Chondrocyte (in vitro differentiated cells): Measurements from ENCODE around the gene NODAL. TPM values are rescaled to one million over a fixed set of nuclear protein-coding genes. Genes with fewer than 3 reads are reported as not detected.

Experiments used
- DNase-seq: peaks from one replicate; pipeline ENCODE4 v3.0.0; 2021; ENCODE audit warnings: mixed read lengths, low spot score
- H3K27ac Mint-ChIP-seq: one replicate; pipeline ENCODE4 v1.8.0; 2021; ENCODE audit warnings: mild to moderate bottlenecking, moderate library complexity, mixed read lengths; ENCODE audit not compliant: unreplicated experiment
- H3K27me3 Mint-ChIP-seq: 2 replicates; pipeline ENCODE4 v1.8.0; 2021; ENCODE audit warnings: low read depth, mixed read lengths
- H3K36me3 Mint-ChIP-seq: 2 replicates; pipeline ENCODE4 v1.8.0; 2021; ENCODE audit warnings: low read depth, mixed read lengths
- H3K4me1 Mint-ChIP-seq: 2 replicates; pipeline ENCODE4 v1.8.0; 2021; ENCODE audit warnings: low read depth, mild to moderate bottlenecking, mixed read lengths
- H3K4me3 Mint-ChIP-seq: one replicate; pipeline ENCODE4 v1.8.0; 2021; ENCODE audit warnings: mild to moderate bottlenecking, moderate library complexity, mixed read lengths; ENCODE audit not compliant: unreplicated experiment
- H3K9me3 Mint-ChIP-seq: 2 replicates; pipeline ENCODE4 v1.8.0; 2021; ENCODE audit warnings: low read depth, mixed read lengths
- total RNA-seq: library from RNA; stranded (reverse); gene quantifications from 3 replicates; pipeline ENCODE4 v1.2.1, GENCODE V29; 2021
- TF ChIP-seq, protein P1 (sequence below): fragments of 200-600 bp; sonication (generic); IDR thresholded peaks from 2 replicates; pipeline ENCODE4 v1.5.0; 2021; ENCODE audit warnings: antibody characterized with exemption, mild to moderate bottlenecking, moderate library complexity

The NODAL gene
- total RNA-seq, 1 donor from 2014 or later: not detected

DNA sequence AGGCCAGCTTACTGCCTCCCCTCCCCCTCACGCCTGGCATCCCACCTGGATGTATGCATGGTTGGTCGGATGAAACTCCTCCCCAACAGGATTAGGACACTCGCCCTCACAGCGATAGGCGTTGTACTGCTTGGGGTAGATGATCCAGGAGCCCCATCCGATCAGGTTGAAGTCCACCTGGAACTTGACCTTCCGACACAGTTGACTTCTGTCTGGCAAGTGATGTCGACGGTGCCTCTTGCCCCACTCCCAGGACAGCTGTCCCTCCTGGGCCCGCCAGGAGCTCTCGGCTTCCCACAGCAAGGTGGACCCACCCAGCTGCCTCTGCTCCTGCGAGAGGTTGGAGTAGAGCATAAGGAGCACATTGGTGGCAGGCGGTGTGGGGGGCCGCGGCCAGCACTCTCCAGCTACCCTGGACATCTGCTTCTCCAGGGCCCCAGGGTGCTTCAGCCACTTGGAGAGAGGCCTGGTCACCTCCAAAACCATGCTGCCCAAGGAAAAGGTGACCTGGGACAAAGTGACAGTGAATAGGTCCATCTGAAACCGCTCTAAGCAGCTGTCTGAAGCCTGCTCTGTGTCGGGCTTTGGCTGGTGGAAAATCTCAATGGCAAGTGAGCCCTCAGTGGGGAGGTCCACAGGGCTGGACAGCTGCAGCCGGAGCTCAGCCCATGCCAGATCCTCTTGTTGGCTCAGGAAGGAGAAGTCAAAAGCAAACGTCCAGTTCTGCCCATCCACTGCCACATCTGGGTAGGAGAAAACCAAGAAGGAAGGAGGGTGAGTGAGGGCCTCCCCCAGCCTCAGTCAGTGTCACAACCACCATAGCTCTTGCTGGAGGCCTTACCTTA lies 6.0 kb downstream of the NODAL start:
- DNase-seq: no peak
- Mint-ChIP-seq H3K4me3 (no peak overlapping the region), H3K9me3 (no peaks in the 10 kb centered on the region), H3K36me3 (peaks cover 5% of the 10 kb centered on the region), H3K27me3 (peaks cover 18% of the 10 kb centered on the region), H3K4me1 (peaks cover 18% of the 10 kb centered on the region), H3K27ac (no peak overlapping the region)
- TF ChIP-seq, protein P1, sequence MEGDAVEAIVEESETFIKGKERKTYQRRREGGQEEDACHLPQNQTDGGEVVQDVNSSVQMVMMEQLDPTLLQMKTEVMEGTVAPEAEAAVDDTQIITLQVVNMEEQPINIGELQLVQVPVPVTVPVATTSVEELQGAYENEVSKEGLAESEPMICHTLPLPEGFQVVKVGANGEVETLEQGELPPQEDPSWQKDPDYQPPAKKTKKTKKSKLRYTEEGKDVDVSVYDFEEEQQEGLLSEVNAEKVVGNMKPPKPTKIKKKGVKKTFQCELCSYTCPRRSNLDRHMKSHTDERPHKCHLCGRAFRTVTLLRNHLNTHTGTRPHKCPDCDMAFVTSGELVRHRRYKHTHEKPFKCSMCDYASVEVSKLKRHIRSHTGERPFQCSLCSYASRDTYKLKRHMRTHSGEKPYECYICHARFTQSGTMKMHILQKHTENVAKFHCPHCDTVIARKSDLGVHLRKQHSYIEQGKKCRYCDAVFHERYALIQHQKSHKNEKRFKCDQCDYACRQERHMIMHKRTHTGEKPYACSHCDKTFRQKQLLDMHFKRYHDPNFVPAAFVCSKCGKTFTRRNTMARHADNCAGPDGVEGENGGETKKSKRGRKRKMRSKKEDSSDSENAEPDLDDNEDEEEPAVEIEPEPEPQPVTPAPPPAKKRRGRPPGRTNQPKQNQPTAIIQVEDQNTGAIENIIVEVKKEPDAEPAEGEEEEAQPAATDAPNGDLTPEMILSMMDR: no peak

DNA sequence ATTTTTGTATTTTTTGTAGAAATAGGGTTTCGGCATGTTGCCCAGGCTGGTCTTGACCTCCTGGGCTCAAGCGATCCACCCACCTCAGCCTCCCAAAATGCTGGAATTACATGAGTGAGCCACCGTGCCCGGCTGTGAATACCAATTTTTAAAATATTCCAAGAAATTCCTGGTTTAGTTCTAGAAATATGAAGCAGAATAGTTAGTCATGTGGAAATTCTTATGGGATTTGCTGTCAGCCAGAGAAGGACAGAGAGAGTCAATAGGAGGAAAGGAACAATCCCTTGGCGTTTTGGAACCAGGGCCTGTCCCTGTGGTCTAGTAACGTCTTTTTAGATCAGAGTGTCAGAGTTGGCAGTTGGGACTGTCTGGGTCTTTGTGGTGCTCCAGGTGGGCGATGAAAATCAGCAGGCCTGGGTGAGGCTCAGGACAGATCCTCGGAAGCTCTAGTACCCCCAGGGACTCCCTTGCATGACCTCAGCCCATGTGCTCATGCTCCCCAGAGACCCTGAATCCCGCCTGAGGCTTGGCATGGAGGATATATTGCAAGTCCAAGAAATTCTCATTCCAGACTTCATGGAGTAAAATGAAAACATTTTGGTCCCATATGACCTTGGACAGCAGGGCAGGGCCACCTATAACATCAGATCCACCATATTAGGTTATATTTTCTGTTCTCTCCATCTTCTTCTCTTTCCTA lies 7.8 kb downstream of the NODAL start:
- Mint-ChIP-seq H3K27me3 (peaks cover 6% of the 10 kb centered on the region), H3K4me1 (peaks cover 14% of the 10 kb centered on the region), H3K27ac (no peak overlapping the region), H3K4me3 (no peak overlapping the region), H3K9me3 (no peaks in the 10 kb centered on the region), H3K36me3 (peaks cover 7% of the 10 kb centered on the region)
- TF ChIP-seq, protein P1: no peak
- no peak for DNase-seq

DNA sequence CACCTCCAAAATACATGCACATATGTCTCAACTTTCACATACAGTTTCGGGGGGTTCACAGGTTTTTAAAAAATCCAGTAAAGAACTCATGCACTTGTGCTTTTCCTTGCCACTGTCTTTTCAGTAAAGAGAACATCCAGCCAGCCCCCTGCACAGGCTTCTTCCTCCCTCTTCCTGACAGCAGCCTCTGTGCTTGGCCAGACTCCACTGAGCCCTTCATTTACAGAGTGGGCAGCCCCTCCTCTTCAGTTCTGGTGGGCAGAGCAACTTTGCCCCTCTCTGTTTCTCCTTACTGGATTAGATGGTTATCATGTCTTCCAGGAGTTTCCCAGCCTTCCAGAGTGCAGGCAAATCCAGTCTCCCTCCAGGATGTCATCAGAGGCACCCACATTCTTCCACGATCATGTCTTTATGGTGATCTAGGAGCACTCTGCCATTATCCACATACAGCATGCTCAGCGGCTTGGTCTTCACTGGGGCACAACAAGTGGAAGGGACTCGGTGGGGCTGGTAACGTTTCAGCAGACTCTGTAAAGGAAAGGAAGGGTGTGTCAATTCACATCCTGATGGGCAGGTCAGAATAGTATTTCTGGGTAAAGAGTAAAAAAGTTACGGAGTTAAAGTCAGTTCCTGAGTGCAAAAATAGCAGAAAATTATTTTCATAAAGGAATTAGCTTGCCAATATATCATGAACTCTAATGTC lies 8.8 kb downstream of the NODAL start:
- Mint-ChIP-seq H3K4me3 (no peak overlapping the region), H3K27ac (no peak overlapping the region), H3K4me1 (peaks cover 14% of the 10 kb centered on the region), H3K9me3 (no peaks in the 10 kb centered on the region), H3K27me3 (no peaks in the 10 kb centered on the region), H3K36me3 (peaks cover 14% of the 10 kb centered on the region)
- DNase-seq: no peak
- TF ChIP-seq, protein P1: no peak

DNA sequence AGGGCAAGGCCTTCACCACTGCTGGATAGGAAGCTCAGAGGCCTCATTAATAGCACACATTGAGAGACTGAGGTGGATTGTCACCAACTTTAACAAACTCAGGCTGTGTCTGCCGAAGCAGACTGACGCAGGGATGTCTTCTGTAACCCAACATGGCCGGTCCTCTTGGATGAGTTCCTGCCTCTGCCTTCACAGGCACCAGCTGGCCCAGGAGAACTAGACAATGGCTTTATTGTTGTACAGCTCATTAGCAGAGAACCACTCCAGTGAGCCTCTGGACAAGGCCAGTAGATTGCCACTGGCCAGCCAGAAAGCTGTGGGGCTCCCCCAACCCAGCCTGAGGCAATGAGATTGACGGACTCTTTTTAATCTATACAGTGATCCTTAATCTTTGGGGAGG lies 9.4 kb downstream of the NODAL start:
- no peak overlapping the region for H3K27ac Mint-ChIP-seq
- H3K27me3 Mint-ChIP-seq: no peaks in the 10 kb centered on the region
- H3K4me1 Mint-ChIP-seq: peaks cover 14% of the 10 kb centered on the region
- H3K4me3 Mint-ChIP-seq: no peak overlapping the region
- no peaks in the 10 kb centered on the region for H3K9me3 Mint-ChIP-seq
- TF ChIP-seq, protein P1: no peak
- H3K36me3 Mint-ChIP-seq: peaks cover 14% of the 10 kb centered on the region
- DNase-seq: no peak
